HL-60/S4 treated with phorbol 12-myristate 13-acetate at 8.2 ng/mL for 4 days and 3 days (cell line): Measurements from ENCODE around the gene ABHD15.

ENCODE experiments used
- in situ Hi-C: fragments of 300-500 bp; cut with MboI; formaldehyde crosslinking; loops from 2 replicates; pipeline ENCODE4 v1.15.0; 2022; ENCODE audit warnings: low sequenced_read_pairs

Gene ABHD15

DNA sequence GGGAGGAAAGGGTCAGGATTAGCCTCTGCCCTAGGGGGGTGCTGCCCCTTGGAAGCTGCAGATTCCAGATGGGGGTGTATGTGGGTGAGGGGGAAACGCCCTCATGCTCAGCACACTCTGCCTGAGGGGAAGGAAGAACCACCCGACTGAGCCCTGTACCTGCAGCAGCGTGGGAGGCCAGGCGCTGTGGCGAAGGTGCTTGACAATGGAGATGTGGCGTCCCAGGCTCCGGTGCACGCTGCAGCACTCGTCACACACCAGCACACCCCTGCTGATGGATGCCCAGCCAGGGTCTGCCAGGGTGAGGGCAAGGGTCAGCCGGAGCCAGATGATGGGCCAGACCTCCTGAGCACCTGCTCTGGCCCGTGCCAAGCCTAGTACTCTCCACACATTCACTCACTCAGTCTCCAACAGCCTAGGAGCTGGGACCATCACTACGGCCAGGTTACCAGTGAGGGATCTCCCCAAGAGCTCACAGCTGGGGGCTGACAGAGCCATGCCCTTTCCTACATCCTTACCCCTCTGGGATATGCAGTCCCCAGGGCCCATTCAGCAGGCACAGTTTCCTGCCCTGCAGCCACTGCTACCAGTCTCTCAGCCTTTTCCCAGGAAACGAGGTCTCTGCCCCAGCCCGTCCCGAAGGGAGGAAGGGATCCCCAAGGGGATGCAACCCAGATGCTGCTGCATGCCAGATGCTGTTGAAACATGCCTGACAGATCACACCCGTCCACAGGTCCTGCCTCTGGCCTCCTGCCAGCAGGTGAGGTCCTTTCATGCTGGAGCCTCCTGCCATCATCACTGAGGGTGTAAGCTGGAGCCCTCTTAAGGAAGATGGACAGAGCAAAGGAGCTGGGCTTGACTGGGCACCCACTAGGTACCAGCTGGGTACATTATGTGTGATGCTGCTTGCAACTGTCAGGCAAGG lies 16.7 kb upstream of the ABHD15 start:
- in situ Hi-C loops = no loop called here

DNA sequence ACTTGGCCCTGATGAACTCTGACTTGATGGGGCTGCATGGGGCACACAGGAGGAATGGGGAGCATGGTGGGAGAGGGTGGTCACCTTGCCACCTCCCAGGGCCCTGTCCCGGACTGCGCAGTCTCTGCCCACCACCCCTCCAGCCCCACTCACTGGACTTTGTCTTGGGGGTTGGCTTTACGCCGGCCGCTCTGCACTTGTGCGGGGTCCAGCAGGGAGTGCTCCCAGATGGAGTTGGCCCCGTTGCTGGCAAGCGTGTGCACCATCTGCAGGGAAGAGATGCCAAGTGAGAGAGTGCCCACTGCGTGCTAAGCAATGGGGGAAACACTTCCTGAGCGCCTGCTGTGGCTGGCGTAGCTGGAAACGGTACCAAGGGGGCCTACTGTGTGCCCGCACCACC lies 15.9 kb upstream of the ABHD15 start:
- in situ Hi-C loops = no loop called here

DNA sequence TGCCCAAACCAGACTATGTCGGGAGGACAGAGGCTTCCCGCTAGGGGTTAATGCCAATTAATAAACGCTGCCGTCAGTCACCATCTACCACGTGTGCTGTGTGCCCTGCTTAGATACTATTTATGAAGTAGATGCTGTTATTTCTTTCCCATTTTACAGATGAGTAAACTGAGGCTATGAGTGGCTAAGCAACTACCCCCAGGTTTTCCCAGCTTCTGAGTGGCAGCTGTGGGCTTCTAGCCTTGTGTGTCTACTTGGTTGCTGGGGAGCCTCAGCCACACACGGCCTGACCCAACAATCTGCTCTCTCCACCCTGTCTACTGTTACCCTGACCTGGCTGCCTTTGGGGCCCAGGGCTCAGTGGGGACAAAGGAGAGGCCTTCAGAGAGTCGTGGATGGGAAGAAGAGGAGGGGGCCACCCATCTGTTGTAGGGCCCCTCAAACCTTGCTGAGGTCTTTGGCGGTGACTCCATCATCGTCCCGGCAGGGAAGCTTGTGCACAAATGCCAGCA lies 15.5 kb upstream of the ABHD15 start:
- in situ Hi-C loops = no loop called here

DNA sequence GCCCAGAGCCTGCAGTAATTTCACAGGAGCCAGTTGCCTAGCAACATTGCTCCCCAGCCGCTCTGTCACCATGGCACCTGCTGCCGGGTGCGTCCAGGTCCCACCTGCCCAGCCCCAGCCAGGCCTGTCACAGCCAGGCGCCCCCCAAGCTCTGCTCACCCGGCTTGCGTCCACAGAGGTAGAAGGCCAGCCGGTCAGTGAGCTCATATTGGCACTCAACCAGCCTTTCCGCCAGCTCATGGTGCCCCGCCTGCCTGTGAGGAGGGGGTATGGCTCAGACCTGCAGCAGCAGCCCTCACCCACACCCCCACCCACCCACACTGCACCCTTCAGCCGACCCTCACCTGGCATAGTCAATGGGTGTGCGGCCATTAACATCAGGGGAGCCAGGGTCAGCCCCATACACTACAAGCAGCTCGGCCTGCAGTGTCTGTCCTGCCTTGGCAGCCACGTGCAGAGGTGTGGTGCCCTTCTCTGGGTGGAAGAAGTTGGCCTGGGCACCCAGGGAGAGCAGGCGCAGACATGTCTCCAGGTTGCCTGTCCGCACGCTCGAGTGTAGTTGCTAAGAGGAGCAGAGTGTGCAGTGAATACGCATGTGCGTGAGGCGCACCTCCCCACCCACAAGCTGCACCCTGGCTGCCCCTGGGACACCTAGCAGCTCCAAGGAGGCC lies 14.9 kb upstream of the ABHD15 start:
- in situ Hi-C loops = no loop called here

DNA sequence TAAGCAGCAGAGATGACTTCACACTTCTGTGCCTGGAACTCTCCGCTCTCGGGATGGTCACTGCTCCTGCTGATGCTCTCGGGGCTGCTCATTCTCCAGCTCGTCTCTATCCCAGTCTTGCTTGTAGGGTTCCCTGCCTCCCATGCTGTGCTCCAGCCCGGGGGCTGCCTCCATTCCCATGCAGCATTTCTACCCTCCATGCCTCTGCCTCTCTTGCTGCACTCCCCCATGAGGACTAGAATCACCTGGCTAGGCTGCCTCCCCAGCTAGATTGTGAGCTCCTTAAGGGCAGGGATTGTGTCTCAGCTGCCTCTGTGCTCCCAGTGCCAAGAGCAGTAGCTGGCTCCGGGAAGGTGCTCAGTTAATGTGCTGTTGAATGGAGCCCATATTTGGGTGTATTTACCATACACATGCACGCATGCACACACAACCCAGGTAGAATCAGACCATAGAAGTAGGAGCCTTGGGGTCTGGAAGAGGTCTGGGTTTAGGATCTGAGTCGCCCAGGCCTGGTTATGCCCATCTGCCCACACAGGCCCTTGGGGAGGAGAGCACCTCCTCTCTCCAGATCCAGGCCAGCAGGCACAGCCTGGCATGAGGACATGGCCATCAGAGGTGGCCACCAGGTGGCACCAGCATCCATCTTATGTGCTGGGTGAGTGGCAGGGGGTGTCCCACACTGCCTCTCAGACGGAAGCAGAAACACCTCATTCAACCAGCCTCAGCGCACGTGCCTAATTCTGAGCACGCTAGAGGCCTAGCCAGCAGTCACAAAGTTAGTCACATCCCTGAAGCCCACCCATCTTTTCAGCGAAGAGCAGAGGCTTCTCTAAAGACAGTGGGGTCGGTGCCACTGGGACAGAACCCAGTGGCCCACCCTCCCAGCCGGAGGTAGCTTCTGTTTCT lies 13.3 kb upstream of the ABHD15 start:
- in situ Hi-C loops = no loop called here

DNA sequence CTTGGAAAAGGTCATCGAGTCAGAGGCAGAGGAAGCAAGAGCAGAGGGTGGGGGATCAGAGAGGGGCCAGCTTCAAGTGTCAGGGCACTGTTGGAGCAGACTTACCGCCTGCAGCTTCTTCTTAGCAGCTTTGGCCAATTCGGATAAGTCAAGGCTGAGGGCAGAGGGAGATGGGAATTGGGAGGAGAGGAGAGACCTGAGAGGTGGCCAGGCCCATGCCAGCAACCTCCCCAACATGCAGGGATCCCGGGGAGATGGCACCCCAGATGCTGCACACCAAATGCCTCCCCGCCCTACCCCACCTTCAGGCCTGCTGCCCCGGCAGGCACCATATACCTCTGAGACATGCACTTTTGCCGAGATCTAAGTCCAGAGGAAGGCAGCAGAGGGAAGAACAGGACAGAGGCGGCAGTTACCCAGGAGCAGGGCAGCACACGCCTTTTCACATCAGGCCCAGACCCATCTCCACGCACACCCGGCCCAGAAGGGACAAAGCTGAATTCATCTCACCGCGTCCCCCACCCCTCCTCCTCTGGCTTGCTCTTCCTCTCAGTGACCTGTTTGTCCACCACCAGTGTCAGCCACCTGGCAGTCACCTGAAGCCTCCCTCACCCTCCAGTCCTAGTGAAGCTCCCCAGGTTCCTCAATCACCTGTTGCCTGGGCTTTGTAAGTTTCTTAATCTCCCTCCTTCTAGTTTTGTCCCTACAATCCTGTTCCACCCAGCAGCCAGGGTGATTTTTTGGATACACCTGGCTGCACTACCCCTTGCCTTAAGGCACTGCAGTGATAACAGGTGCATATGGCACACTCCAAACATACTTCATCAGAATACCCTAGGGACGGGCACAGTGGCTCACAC lies 12.0 kb upstream of the ABHD15 start:
- in situ Hi-C loops = no loop called here

DNA sequence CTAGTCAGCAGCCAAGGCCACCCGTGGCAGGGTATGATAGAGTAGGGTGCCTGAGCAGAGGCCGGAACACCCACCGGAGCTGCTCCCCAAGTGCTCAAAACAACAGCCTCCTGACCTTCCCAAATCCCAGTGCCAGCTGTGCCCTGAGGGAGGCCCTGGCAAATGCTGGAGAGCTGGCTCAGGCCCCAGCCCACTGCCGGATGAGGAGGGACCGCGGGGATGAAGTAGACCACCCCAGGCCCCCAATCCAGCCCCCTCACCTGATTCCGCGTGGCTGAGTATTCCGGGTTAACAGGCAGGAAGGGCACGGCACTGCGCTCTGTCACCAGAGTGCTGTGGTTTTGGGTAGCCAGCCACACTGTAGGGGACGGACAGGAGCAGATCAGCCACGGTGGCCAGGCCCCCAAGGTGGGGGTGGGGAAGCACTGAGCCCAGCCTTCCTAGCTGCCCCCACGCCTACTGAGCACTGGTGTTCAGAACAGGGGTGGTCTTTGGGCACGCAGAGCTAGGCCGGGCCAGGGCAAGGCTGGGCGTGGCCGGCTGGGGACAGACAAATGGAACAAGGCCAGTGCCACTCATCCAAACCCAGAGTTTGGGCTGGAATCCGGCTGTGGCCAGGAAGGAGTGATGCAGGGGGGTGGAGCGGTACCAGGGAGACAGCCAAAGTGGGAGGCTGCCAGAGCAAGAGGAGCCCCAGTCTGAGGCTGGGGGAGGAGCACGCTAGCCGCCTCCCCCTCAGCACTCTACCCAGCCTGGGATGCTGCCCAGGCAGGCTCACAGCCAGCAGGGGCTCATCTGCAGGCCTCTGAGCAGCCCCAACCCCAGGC lies 10.8 kb upstream of the ABHD15 start:
- in situ Hi-C loops = no loop called here

DNA sequence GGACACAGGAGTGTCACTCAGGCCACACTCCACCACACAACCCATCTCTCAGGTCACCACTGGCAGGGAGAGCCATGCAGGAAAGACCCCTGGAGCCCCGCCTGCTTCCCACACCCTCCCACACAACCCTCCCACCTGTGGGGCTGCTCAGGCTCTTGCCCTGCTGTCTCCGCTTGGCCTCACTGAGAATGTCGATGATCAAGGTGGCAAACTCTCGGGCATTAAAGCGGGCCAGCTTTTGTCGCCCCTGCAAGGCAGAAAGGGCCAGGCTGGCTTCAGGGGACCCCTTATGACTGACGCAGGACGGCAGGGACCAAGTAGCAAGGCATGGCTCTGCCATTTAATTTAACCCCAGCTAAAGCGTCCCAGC lies 10.1 kb upstream of the ABHD15 start:
- in situ Hi-C loops = no loop called here

DNA sequence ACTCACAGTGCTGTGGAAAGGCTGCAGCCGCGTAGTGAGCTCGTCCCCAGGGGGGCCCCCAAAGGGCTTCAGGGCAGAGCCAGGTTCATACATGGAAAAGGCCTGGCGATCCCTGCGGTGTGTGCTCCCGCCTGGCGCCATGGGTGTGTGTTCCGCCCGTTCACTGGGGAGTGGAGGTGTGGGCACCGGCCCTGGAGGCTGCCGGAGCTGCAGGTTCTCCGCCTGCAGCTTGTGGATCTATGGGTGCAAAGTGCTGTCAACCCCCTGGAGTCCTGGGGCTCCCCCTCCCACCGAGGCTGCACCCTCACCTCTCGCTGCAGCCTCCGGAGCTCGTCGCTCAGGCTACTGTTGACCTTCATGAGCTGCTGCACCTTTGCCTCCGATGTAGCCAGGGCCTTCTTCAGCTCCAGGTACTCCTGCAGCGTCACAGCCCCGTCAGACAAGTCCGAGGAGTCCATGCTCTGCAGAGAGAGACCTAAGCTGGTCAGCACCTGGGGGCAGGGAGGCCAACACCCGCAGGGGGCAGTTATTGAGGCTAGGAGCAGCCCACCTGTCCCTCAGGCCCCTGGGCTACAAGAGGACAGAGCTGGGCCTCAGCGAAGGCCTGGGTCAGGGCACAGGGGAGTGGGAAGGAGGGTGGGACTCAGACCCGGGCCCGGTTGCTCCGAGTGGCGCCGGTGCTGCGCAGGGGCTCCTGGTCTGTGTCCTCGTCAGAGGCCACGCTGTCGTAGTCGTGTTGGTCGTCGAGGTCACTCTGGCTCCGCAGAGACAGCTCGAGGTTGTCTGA lies 9.6 kb upstream of the ABHD15 start:
- in situ Hi-C loops = no loop called here

DNA sequence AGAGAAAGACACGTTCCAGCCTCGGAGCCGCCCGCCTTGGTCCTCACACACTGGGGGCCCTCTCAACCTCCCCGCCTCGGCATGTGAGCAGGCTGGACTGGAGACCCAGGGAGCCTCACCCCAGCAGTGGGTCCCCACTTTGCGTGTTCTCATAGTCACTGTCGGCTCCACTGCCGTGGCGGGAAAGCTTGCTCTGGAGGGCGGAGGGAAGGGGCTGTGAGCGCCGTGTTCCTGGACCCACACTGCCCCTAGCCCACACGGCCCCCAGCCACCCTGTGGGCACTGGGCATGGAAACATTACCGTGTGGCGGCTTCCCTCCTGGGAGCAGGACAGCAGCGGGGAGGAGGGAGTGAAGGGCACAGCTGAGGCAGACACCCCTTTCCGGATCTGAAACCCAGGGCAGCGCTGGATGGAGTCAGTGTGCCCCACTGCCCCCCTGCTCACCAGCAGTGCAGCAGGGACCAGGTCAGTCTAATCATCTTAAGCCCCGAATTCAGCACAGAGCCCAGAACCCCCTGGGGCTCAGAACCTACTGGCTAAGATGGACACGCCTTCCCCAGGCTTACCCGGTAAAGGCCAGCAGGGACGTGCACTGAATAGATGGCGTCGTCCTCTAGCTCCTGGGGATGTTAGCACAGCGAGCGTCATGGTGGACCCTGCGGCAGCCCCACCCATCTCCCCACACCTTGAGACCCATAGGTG lies 8.8 kb upstream of the ABHD15 start:
- in situ Hi-C loops = no loop called here

DNA sequence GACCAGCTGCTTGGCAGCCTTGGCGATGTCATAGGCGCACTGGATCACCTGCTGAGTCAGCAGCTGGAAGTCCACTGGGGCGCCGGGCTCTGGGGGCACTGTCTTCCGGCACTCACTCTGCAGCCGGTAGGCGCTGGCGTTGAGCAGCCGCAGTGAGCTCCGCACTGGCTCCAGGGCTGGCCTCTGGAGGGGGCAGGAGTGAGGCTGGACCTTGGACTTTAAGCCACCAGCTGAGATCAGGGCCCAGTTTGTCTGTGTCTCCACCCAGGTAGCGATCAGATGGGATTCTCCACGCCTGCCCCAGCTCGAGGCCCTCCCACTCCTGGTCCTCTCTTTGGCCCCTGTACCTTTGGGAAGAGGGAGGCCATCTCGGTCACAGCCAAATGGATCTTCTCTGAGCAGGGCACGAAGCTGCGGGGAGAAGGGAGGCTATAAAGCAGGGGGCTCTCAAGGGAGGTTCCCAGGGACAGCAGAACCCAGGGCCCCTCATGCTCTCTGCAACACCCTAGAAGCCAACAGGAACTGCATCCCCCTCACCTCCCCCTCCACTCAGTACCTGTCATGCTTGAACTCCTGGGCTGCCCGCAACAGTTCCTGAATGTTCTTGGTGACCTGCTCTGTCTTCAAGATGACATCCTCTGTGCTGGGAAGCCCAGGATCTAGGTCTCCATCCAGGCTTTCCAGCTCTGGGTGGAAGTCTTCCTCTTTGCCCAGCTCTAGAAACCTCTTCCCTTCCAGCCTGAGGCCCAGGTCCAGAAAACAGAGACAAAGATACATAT lies 8.1 kb upstream of the ABHD15 start:
- in situ Hi-C loops = no loop called here

DNA sequence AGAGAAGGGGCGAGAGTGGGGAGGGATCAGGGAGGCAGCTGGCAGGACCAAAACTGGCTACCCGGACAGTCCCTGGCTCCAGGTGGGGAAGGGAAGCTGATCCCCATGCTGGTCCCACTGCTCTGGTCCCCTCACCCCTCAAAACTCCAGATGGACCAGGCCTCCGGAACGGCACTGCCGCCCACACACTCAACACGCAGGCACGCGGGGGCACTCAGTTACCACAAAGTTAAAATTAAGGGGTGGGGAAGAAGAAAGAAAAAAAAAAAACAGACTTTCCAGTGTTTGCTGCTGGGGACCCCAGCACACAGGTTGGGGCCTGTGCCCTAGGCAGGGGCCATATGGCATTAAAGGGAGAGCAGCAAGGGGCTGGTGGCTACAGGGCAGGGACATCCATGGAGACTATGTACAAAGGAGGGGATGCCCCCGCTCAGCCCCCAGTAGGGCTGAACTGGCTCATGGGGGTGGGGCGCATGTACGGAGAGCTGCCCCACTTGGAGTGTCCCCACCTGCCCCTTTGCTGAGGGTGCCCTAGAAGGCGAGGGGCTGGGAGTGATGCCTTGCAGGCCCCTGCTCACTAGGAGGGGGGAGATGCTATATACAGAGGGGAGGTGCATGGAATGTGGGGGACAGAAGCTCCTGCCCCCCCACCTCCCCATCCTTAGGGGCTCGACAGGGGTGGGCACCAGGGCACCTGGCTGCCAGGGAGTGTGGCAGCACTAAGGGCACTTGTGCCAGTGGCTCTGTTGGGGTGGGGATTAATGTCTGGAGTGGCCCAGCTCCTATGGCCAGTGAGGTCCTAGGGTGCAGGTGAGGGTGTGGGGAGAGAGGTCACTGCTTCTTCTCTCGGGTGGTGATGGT lies 7.3 kb upstream of the ABHD15 start:
- in situ Hi-C loops = no loop called here

DNA sequence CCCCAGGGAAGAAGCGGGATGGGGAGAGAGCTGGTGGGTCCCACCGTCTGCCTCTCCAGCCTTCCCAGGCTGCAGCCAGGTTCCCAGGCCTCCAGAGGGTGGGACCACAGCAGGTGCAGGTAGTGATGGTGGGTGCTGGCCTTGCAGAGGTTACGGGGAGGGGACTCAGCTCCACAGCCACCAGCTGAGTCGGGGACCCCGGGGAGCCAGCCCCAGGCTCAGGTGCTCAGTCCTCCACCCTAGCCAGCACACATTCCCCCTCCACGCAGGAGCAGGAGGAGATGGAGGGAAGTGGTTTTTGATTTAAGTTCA lies 6.7 kb upstream of the ABHD15 start:
- in situ Hi-C loops = no loop called here

DNA sequence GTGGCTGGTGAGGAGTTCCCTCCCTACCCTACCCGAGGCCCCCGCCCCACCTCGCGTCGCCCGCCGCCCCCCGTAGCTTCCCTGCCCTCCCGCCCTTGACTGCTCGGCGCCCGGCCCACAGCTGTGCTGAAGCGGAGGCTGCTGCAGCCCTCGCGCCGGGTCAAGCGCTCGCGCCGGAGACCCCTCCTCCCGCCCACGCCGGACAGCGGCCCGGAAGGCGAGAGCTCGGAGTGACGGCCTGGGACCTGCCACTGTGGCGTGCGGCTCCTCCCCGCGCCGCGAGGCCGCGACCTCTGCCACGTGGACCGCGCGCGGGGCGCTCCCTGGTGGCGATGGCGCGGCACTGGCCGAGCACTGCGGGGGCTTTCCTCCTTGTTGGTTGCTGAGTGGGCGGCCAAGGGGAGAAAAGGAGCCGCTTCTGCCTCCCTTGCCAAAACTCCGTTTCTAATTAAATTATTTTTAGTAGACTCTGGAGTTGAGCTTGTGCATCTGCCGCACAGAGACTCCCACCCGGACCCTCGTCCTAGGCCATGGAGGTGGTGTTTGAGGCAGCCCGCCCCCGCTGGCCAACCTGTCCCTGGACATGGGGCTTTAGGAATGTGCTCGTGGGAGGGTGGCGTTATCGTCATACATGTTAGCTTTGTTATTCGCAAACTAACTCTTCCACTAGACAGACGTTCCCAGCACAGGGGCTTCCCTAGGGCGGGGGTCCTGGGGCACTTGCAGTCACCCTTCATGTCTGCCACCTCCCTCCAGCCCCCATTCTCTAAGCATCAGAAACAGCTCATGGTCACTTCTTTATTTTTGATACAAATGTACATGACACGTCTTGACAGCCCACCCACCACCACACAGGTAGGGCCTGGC lies 6.1 kb upstream of the ABHD15 start:
- in situ Hi-C loops = no loop called here

DNA sequence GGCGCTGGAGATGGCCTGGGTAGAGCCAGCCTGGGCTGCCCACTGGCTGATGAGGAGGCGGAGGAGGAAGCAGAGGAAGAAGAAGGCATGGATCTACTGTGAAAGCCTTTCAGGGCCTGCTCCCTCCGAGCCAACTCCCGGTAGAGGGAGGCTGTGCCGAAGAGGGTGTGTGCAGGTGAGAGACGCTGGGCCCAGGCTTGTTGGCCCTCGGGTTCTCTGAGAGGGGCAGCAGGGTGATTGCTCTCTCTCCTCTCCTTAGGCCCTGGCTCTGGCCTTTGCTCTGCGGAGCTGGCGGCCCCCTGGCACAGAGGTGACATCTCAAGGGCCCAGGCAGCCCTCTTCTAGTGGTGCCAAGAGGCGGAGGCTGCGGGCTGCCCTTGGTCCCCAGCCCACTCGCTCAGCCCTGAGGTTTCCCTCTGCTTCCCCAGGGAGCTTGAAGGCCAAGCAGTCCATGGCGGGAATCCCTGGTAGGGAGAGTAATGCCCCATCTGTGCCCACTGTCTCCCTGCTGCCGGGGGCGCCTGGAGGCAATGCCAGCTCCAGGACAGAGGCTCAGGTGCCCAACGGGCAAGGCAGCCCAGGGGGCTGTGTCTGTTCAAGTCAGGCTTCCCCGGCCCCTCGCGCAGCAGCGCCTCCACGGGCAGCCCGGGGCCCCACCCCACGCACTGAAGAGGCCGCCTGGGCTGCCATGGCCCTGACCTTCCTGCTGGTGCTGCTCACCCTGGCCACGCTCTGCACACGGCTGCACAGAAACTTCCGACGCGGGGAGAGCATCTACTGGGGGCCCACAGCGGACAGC lies 5.2 kb upstream of the ABHD15 start:
- in situ Hi-C loops = no loop called here
